ENCODE measurements around the gene SIT1. TPM values are rescaled to one million over a fixed set of nuclear protein-coding genes. Genes with fewer than 3 reads are reported as not detected.

Gene SIT1
- total and polyA plus RNA-seq, 2 experiments from 2014 or later: 13.2 to 14.7 TPM

GRCh38 chr9:35666045-35666444 is 15.3 kb upstream of the SIT1 start (continued):
- TF ChIP-seq ZNF462 (CRISPR knock-in tag; IDR thresholded peaks at IDR 0.05) (no peak), POLR2AphosphoS5 (IDR thresholded peaks at IDR 0.05; ENCODE audit: low read depth) (no peak), NANOG (IDR thresholded peaks at IDR 0.05; ENCODE audit: borderline replicate concordance) (no peak), CREB1 (CRISPR knock-in tag; IDR thresholded peaks at IDR 0.05; ENCODE audit: low read depth) (no peak), ZNF331 (CRISPR knock-in tag; IDR thresholded peaks at IDR 0.05; ENCODE audit: low read depth) (no peak), CTCF (conservative IDR thresholded peaks at IDR 0.05; ENCODE audit: low read depth in 2 of 2) (no peak), JUNB (IDR thresholded peaks at IDR 0.05; ENCODE audit: unreplicated experiment) (no peak), ETS1 (IDR thresholded peaks at IDR 0.05) (no peak), REST (IDR thresholded peaks at IDR 0.05; ENCODE audit: unreplicated experiment) (no peak), ZNF114 (CRISPR knock-in tag; IDR thresholded peaks at IDR 0.05) (no peak)

Measured in GM23338 (cell line).